Umbilical cord (tissue), 2 donors: ENCODE data around the gene GALR3. TPM values are rescaled to one million over a fixed set of nuclear protein-coding genes. Genes with fewer than 3 reads are reported as not detected.

ENCODE experiments used
- DNase-seq: peaks from one replicate; pipeline ENCODE4 v3.0.0-alpha.2; 2015; ENCODE audit warnings: low spot score
- total RNA-seq: library from RNA; depleted of rRNA; stranded (reverse); fragments of >200 nt; gene quantifications from one replicate; pipeline ENCODE4 v1.2.3, GENCODE V29; 2014; ENCODE audit warnings: low replicate concordance; ENCODE audit not compliant: insufficient read depth

GALR3 gene
- total RNA-seq, 1 donor from 2014 or later: not detected

DNA sequence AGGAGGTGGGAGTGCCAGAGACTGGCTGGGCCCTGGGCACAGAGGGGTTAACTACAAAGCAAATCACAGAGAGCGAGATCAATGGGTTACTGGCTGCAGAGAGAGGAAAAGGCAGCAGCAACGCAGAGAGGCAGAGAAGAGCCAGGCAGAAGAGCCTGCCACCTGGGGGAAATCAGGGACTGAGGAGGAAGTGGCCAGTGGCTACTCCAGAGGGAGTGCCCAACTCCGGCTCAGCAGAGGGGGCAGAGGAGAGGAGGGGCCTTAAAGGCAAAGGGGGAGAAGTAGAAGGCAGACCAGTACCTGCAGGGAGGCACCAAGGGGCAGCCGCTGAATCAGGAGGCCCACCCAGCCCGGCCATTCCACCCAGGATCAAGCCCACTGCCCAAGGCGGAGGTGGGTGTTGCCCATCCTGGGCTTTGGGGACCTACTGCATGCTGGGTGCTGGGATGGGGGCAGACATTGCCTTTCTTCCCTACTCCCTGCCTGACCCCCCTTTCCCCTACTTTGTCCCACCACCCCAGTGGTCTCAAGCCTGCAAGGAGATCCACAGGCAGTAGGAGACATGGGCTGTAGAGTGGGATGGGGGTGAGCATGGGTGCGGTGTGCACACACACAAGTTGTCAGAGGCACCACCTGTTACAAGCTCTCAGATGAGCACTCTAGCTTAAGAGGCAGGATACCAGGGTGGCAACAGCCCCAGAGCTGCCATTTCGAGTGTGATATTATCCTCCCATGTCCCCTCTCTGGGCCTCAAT is 926 bp upstream of the GALR3 start:
- DNase-seq: no peak

DNA sequence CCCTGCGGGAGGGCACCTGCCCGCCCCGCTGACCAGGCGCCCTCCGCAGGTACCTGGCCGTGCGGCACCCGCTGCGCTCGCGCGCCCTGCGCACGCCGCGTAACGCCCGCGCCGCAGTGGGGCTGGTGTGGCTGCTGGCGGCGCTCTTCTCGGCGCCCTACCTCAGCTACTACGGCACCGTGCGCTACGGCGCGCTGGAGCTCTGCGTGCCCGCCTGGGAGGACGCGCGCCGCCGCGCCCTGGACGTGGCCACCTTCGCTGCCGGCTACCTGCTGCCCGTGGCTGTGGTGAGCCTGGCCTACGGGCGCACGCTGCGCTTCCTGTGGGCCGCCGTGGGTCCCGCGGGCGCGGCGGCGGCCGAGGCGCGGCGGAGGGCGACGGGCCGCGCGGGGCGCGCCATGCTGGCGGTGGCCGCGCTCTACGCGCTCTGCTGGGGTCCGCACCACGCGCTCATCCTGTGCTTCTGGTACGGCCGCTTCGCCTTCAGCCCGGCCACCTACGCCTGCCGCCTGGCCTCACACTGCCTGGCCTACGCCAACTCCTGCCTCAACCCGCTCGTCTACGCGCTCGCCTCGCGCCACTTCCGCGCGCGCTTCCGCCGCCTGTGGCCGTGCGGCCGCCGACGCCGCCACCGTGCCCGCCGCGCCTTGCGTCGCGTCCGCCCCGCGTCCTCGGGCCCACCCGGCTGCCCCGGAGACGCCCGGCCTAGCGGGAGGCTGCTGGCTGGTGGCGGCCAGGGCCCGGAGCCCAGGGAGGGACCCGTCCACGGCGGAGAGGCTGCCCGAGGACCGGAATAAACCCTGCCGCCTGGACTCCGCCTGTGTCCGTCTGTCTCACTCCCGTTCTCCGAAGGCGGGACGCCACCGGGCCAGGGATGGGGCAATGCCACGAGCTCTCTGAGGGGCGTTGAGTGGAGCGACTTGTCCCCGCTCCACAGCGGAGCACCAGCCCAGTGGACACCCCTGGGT is 1.8 kb downstream of the GALR3 start:
- DNase-seq: no peak

DNA sequence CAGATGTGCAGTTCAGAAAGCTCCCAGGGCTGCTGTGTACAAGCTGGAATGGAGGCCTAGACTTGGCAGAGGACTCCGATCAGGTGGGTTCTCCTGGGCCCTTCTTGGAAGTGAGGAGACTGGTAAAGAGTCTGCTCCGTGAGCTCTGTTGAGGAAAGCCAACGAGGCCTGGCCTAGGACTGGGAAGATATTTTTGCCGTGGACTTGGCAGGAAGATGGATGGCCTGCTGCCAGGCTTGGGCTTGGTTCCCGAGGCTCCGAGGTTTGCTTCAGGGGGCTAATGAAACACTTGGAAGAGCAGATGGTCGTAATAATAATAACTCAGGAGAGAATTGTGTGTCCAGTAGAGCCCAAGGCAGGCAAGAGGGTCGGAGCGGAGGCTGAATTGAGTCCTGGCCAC is 3.9 kb downstream of the GALR3 start:
- DNase-seq: peak; percentile 15

DNA sequence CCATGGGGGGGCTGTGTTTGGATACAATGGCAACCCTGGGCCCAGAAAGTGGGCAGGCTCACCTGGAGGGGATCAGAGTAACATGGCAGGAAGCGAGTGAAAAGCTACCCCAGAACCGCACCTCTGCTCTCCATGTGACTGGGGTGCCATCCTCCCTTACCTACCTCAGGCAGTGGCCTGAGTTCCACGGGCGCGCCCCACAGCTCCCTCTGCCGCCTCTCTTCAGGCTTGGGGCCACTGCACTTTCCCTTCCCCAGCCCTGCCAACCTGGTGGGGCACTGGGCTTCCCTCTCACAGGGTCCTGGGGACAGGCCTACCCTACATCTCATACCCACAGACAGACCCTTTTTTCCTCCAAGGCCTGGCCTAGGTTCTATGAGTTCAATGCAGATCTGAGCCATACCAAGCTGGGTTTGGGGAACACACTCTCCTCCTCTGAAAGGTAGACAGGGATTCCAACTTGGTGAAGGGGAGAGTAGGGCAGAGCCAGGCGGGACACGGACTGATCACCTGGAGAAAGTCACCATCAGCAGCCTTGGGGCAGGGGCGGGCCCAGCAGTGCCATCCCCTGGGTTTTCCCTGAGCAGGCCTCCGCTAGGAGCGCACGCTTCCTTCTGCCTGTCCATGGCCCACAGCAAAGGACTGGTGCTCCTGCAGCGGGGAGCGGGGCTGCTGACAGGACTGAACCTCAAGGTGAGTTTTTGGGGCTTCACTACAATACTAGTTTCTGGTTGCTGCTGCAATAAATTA is 7.1 kb downstream of the GALR3 start:
- no peak for DNase-seq

DNA sequence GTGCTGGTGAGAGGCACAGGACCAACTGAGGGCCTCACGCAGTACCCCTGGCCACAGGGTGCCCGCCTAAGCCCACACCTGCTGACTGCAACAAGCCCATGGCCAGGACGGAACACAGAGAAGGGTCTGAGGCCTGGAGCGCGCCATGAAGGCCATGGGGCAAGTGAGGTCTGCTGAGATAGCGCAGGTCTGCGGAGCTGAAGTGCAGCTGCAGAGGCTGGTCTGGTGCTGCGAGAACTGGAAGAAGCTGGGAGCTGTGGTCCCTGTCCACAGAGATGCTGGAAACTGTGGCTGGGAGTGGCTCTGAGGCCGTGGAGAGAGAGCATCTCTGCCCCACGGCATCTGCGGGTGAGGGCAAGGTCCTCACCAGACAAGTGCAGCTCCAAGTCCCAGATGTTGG is 8.3 kb downstream of the GALR3 start:
- no peak for DNase-seq

DNA sequence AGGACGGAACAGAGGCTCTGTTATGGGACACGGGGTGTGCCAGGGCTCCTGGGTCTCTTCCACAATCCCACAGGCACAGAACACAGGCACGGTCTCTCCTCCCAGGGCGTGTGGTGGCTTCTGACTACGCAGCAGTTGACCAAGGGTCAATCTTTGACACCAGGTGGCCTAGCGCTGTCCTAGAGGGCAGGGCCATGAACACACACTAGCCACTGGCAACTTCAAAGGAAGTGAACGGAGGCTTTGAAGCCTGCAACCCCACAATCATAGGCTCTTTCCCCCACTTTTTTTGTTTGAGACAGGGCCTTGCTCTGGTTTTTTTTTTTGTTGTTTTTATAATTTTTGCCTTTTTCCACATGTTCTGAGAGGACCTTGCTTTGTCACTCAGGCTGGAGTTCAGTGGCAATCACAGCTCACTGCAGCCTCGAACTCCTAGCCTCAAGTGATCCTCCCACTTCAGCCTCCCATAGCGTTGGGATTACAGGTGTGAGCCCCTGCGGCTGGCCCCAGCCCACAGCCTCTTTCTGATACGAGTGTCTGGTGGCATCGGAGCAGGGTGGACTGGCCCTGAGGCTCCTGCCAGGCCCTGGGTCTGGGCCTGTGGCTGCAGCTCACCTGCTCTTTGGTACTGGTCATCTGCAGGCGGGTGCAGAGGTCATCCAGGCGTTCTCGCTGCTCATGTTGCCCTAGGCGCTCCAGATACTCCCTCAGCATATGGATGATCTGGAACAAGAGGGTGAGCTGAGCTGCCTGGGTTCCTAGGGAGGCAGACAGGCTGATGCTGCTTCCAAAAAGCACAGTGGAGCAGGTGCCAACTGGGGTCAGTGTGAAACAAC is 9.1 kb downstream of the GALR3 start:
- no peak for DNase-seq

DNA sequence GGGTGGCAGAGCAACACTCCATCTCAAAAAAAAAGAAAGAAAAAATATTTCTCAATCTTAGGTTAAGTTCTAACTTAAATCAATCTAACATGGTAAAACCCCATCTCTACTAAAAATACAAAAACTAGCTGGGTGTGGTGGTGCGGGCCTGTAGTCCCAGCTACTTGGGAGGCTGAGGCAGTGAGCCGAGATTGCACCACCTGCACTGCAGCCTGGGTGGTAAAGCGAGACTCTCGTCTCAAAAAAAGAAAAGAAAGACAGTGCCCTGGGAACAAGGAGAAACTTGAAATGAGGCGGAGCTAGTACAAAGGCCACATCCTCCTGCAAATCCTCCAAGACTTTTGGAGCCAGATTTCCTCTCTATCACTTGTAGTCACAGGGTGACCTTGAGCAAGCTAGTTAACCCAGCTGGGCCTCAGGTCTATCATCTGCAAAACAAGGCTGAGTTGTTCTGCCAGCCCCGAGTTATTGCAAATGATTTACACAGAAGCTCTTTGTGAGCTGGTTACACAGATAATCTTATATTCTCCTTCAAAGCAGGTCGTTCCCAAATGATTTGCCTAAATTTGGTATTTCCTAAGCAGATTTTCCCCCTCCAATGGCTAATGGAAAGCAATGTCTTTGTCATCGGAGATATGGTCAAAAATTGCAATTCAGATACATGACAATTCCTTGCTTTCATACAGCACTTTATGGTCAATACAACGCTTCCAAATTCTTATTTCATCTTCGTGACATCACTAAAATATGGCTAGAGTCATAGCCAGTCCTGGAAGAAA is 19.0 kb downstream of the GALR3 start:
- DNase-seq: no peak

DNA sequence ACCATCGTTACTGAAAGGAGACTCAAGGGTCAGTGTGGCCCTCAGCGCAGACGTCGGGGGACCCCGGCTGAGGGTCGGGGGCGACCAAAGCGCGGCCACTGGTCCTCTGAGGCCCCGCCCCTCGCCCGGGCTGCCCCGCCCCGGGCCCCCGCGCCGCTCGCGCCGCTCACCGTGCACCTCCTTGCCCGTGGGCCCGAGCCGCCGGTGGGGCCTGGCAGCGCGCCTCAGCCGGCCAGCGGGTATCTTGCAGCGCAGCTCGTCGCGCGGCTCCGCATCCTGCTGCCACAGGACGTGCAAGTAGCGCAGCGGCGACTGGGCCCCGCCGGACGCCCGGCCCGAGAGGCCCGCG is 20.5 kb downstream of the GALR3 start:
- peak; percentile 42 for DNase-seq

DNA sequence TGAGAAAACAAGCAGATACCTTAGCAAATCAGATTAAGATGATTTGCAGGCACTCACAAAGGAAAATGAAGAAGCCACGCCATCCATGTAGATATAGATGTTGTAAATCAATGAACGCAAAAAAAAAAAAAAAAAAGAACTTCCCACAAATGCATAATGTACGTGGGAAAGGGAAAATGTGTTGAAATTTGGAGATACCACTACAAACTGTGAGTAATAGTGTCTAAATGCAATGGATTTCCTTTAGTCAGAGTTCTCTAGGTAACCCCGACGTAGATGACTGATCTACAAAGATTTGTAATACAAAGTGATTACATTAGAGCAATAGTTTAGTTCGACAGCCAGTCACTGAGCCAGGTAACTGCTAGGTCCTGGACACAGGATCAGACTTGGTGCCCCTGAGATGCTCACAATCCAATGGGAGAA is 21.7 kb downstream of the GALR3 start:
- no peak for DNase-seq

DNA sequence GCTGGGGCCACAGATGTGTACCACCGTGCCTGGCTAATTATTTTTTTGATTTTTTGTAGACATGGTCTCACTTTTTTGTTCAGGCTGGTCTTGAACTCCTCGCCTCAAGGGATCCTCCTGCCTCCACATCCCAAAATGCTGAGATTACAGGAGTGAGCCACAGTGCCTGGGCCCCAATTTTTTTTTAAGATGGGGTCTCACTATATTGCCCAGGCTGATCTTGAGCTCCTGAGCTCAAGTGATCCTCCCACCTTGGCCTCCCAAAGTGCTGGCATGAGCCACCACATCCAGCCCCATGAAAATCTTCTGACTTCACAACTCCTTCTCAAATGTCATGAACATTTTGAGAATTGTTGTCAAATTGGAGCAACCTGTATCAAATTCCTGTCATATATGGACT is 23.3 kb downstream of the GALR3 start:
- DNase-seq: no peak

DNA sequence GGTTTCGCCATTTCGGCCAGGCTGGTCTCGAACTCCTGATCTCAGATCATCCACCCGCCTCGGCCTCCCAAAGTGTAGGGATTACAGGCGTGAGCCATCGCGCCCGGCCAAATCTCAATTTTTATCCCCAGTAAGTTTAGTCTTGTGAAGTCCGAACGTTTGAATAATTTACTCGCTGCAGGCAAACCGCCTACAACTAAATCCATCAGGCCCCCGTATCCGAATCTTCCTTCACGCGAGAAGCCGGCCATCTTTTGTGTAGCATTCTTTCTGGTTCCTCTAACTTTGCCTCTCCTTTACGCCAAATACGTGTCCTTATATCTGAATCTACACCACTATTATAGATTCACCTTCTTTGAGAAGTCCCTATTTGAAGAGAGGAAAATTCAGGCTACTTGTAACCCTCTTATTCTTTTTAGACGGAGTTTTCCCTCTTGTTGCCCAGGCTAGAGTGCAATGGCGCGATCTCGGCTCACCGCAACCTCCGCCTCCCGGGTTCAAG is 25.5 kb downstream of the GALR3 start:
- DNase-seq: peak; percentile 27

DNA sequence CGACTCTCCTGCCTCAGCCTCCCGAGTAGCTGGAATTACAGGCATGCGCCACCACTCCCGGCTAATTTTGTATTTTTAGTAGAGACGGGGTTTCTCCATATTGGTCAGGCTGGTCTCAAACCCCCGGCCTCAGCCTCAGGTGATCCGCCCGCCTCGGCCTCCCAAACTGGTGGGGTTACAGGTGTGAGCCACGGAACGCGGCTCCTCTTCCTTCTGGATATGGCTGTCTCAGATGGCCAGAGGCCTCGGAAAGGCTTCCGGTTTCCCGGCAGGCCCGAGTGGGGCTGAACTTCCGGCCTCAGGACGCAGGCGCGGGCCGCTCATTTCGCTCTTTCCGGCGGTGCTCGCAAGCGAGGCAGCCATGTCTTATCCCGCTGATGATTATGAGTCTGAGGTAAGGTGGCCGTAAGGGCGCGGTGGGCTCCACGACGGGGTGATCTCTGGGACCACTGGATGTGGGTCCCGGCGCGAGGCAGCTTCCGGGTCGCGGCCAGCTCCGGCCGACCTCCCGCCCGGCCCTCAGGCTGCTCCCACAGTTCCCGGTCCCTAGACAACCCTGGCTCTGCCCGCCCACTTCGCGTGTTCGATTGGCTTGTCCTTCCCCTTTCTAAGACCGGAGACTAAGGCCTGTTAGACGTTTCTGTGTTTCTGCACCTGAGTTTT is 26.0 kb downstream of the GALR3 start, which contains the start of gene EIF3L:
Gene EIF3L (plus strand): TSS at position 331 of the 663 bp plus-strand sequence. CDS start 31 bp downstream, at position 362.
- DNase-seq: peak; percentile 95

DNA sequence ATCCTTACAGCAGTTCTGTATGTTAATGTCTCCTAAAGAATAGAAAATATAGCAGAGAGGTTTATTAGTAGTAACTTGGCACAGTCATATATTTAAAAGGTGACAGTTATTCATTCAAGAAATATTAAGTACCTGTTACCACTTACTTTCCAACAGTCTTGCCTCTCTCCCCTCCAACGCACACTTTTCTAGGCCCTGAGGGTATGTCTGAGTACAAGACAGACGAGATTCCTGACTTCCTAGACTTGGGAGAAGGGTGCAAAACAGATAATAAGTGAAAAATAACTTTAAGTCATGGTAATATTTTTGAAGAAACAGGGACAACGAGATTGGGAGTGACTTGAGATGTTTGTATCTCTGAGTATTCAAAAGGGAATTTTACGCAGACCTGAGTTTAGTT is 27.6 kb downstream of the GALR3 start:
- no peak for DNase-seq

DNA sequence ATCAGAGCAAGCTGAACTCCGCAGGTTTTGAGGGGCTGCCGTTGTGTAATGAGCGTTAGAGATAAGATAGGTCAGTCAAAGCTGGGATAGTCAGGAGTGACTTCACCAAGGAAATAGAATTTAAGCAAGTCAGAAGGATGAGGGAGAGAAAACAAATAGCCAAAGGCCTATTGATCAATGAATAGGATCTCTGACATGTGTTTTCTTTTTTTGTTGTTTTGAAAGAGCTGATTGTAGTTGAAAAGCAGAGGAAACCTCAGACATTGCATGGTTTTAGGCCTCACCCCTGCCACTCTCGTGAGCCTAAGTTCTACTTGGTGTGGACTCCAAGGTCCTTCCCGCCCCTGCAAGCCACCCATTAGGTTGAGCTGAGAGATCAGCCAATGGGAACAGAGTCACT is 29.2 kb downstream of the GALR3 start:
- DNase-seq: no peak

DNA sequence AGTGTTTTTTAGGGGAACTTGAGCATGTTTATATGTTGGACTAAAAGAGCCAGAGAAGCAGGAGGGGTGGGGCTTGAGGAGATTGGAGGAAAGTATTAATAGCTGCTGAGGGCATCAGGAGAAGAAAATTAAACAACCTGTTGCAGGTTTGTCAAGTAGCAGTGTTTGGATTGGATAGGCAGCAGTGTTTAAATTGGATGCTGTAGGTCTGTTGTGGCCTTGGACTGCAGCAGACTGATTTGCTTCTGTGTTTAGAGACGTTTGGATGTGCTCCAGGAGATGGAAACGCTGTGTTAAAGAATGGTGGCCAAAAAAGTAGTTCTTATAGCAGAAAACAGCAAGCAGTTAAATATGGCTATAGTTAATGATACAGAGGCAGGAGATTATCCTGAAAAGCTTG is 31.8 kb downstream of the GALR3 start:
- no peak for DNase-seq

DNA sequence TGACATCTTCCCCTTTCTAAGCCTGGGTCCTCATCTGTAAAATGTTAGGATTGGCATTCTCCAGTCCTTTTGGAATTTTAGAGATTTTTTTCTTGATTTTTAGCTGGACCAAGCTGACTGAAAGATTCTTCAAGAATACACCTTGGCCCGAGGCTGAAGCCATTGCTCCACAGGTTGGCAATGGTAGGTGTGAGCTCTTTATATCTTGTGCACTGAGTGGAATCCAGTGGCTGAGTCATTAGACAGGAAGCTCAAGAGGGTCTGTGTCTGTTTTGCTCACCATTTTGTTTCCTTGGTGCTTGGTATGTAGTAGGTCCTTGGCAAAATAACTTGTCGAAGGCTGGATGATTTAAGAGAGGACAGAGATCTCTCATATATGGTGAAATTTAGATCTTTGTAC is 32.3 kb downstream of the GALR3 start:
- no peak for DNase-seq

DNA sequence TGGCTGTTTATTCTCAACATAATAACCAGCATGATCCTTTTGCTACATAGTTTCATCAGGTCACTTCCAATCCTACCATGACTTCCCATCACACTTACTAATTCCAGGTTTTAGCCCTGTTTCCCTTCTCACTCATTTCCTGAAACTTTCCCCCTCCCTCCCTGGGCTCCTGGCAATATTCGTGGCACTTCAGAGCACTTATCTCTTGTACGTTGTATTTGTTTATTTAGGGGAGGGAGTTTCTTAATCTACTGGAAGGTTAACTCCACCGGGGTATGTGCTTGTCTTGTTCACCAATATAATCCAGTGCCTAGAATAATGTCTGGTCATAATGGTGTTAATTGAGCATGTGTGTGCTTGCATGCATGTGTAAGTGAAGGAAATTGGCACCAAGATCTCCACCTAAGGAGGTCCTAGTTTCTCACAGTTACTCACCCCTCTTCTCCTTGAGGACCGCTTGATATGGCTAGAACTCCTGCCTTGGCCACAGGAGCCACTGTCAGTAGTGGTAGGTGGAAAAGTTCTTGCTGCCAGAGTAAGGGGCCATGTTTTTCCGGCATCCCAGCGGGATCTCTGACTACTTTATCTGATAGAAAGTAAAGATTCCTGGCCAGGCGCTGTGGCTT is 37.7 kb downstream of the GALR3 start:
- DNase-seq: no peak

DNA sequence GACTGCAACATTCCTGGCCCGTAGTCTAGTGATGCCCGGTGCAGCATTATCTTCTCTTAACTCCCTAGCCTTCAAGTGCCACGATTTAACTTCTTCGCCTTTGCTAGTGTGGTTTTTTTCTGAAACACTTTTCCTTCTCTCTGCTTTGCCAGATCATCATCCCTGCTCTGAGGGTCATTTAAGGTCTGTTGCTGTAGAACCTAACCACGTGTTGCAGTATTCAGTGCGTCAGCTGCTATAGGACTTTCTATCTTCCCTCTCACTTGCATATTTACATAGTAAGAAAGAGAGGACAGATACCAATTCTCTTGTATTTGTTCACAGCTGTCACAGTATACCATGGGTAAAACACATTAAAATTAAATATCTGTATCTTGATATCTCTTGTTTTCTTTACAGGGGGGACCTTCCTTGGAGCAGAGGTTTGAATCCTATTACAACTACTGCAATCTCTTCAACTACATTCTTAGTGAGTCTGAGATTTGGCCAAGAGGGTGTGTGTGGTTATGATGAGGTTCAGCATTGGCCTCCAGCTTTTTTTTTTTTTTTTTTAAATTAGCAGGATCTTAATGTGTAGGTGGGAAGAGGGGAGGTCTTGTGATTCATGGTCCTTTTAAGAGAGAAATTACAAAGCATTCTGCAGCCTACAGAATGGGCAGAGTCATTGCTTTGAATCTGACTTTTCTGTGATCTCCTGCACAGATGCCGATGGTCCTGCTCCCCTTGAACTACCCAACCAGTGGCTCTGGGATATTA is 39.6 kb downstream of the GALR3 start:
- DNase-seq: no peak
